Esophagus squamous epithelium (tissue), 5 donors: Measurements from ENCODE around the gene DOK6. TPM values are rescaled to one million over a fixed set of nuclear protein-coding genes. Genes with fewer than 3 reads are reported as not detected.

Experiments
- DNase-seq: peaks from one replicate; lab custom pipeline; 2025; lab: John Stamatoyannopoulos, UW
- H3K27ac ChIP-seq, 4 donors: fragments of 200-600 bp; sonication (generic); one replicate each; pipeline ENCODE4 v1.5.1; 2016 to 2019; ENCODE audit warnings: mild to moderate bottlenecking in 1 of 4
- H3K27me3 ChIP-seq, 4 donors: fragments of 200-600 bp; sonication (generic); 1 replicate in 3 of 4; 2 replicates in 1 of 4; pipeline versions ENCODE4 v1.5.1 to v1.6.0; 2017 to 2021; ENCODE audit warnings: antibody characterized with exemption in 1 of 4
- H3K36me3 ChIP-seq, 3 donors: fragments of 200-600 bp; sonication (generic); one replicate each; pipeline ENCODE4 v1.5.1; 2016 to 2019
- H3K4me1 ChIP-seq, 3 donors: fragments of 200-600 bp; sonication (generic); one replicate each; pipeline ENCODE4 v1.5.1; 2017 to 2019
- H3K4me3 ChIP-seq, 4 donors: fragments of 200-600 bp; sonication (generic); 1 replicate in 3 of 4; 2 replicates in 1 of 4; pipeline ENCODE4 v1.5.1; 2016 to 2019; ENCODE audit warnings: mild to moderate bottlenecking in 2 of 4, moderate library complexity in 1 of 4
- H3K9me3 ChIP-seq, 3 donors: fragments of 200-600 bp; sonication (generic); one replicate each; pipeline ENCODE4 v1.5.1; 2016 to 2019
- CTCF ChIP-seq, 6 experiments: fragments of 450-650 bp in 4 of 6; fragments of 200-600 bp in 2 of 6; sonication (generic) in 2 of 6; IDR thresholded peaks; one replicate each; pipeline ENCODE4 v1.5.1; 2016 to 2019; ENCODE audit warnings: antibody characterized with exemption in 6 of 6, mild to moderate bottlenecking in 4 of 6, moderate library complexity in 4 of 6
- POLR2A ChIP-seq, 4 donors: fragments of 450-650 bp; IDR thresholded peaks; one replicate each; pipeline ENCODE4 v1.6.1; 2017; ENCODE audit warnings: antibody characterized with exemption in 4 of 4, mild to moderate bottlenecking in 4 of 4, moderate library complexity in 3 of 4
- WGBS, 2 donors: methylation state at CpG; one replicate each; pipeline ENCODE4 v1.1.5; 2018; 5-methylcytosine and 5-hydroxymethylcytosine counted together
- intact Hi-C: fragments of 100-400 bp; cut with DNase I; formaldehyde crosslinking; loops from one replicate; pipeline ENCODE4 v1.15.0; 2022
- total RNA-seq, 4 donors: library from RNA; depleted of rRNA; stranded (reverse); fragments of >200 nt; gene quantifications; one replicate each; pipeline ENCODE4 v1.1.0, GENCODE V29; 2016
- donor health status: DM: yes; HTN: yes; CAD: no.

The DOK6 gene
- total RNA-seq, 4 donors from 2014 or later = 0.57 to 0.88 TPM; not detected in 2

- Histone ChIP-seq H3K36me3 (no peaks in the 10 kb centered on the region), H3K27ac (no peak overlapping the region), H3K27me3 (no peaks in the 10 kb centered on the region), H3K4me3 (no peak overlapping the region), H3K9me3 (no peaks in the 10 kb centered on the region), H3K4me1 (no peaks in the 10 kb centered on the region)
- DNase-seq = no peak
- TF ChIP-seq CTCF (IDR thresholded peaks at IDR 0.05) (no peak), POLR2A (IDR thresholded peaks at IDR 0.05) (no peak)
- intact Hi-C loops = no loop called here
- 91 to 94% methylated on average over 1 of the region's 1 CpG for WGBS, 2 donors
Measured at GRCh38 chr18:69778680-69779079, 378.0 kb downstream of the DOK6 start.

GRCh38 chr18:69780851-69781250 is 380.2 kb downstream of the DOK6 start:
- Histone ChIP-seq H3K27ac (no peak overlapping the region), H3K36me3 (no peaks in the 10 kb centered on the region), H3K27me3 (no peaks in the 10 kb centered on the region), H3K9me3 (no peaks in the 10 kb centered on the region), H3K4me3 (no peak overlapping the region), H3K4me1 (no peaks in the 10 kb centered on the region)
- intact Hi-C loops = no loop called here
- DNase-seq = no peak
- WGBS, 2 donors = 87 to 89% methylated on average over 3 of the region's 3 CpGs
- TF ChIP-seq POLR2A (IDR thresholded peaks at IDR 0.05) (no peak), CTCF (IDR thresholded peaks at IDR 0.05) (no peak)

GRCh38 chr18:69784815-69785214 is 384.1 kb downstream of the DOK6 start:
- 89 to 90% methylated on average over 2 of the region's 2 CpGs for WGBS, 2 donors
- Histone ChIP-seq H3K27me3 (no peaks in the 10 kb centered on the region), H3K4me3 (no peak overlapping the region), H3K9me3 (no peaks in the 10 kb centered on the region), H3K4me1 (no peaks in the 10 kb centered on the region), H3K27ac (no peak overlapping the region), H3K36me3 (no peaks in the 10 kb centered on the region)
- TF ChIP-seq POLR2A (IDR thresholded peaks at IDR 0.05) (no peak), CTCF (IDR thresholded peaks at IDR 0.05) (no peak)
- intact Hi-C loops = no loop called here
- DNase-seq = no peak

- H3K27me3 ChIP-seq = no peaks in the 10 kb centered on the region
- H3K27ac ChIP-seq = no peak overlapping the region
- no peak overlapping the region for H3K4me3 ChIP-seq
- intact Hi-C loops = no loop called here
- TF ChIP-seq POLR2A (IDR thresholded peaks at IDR 0.05) (no peak), CTCF (IDR thresholded peaks at IDR 0.05) (no peak)
- H3K36me3 ChIP-seq = no peaks in the 10 kb centered on the region
- WGBS, 2 donors = 64 to 75% methylated on average over 3 of the region's 3 CpGs
- H3K4me1 ChIP-seq = no peaks in the 10 kb centered on the region
- H3K9me3 ChIP-seq = no peaks in the 10 kb centered on the region
- no peak for DNase-seq
Measured at GRCh38 chr18:69785466-69785865, 384.8 kb downstream of the DOK6 start.

GRCh38 chr18:69786427-69786826 is 385.7 kb downstream of the DOK6 start:
- H3K4me1 ChIP-seq = no peaks in the 10 kb centered on the region
- DNase-seq = no peak
- intact Hi-C loops = no loop called here
- no peaks in the 10 kb centered on the region for H3K36me3 ChIP-seq
- H3K27ac ChIP-seq = no peak overlapping the region
- no peaks in the 10 kb centered on the region for H3K27me3 ChIP-seq
- TF ChIP-seq CTCF (IDR thresholded peaks at IDR 0.05) = no peak
- TF ChIP-seq POLR2A (IDR thresholded peaks at IDR 0.05) = no peak
- 53 to 68% methylated on average over 1 of the region's 1 CpG for WGBS, 2 donors
- H3K4me3 ChIP-seq = no peak overlapping the region
- H3K9me3 ChIP-seq = no peaks in the 10 kb centered on the region
